GM12875 (cell line): Measurements from ENCODE around the gene SEC14L5.

Experiments used
- H3K4me3 ChIP-seq: one replicate; pipeline ENCODE4 v1.5.1; 2011; ENCODE audit warnings: low read depth, low read length, control low read depth
- TF ChIP-seq, protein P1 (sequence below): IDR thresholded peaks from 2 replicates; pipeline ENCODE4 v1.5.1; 2011; ENCODE audit warnings: low read depth, mild to moderate bottlenecking, control low read depth, inconsistent platforms, low read length, moderate library complexity, borderline replicate concordance; ENCODE audit not compliant: insufficient read depth

Gene SEC14L5

GRCh38 chr16:4979736-4980660 is 21.9 kb downstream of the SEC14L5 start:
- TF ChIP-seq, protein P1, sequence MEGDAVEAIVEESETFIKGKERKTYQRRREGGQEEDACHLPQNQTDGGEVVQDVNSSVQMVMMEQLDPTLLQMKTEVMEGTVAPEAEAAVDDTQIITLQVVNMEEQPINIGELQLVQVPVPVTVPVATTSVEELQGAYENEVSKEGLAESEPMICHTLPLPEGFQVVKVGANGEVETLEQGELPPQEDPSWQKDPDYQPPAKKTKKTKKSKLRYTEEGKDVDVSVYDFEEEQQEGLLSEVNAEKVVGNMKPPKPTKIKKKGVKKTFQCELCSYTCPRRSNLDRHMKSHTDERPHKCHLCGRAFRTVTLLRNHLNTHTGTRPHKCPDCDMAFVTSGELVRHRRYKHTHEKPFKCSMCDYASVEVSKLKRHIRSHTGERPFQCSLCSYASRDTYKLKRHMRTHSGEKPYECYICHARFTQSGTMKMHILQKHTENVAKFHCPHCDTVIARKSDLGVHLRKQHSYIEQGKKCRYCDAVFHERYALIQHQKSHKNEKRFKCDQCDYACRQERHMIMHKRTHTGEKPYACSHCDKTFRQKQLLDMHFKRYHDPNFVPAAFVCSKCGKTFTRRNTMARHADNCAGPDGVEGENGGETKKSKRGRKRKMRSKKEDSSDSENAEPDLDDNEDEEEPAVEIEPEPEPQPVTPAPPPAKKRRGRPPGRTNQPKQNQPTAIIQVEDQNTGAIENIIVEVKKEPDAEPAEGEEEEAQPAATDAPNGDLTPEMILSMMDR, result no peak
- no peak overlapping the region for H3K4me3 ChIP-seq

DNA sequence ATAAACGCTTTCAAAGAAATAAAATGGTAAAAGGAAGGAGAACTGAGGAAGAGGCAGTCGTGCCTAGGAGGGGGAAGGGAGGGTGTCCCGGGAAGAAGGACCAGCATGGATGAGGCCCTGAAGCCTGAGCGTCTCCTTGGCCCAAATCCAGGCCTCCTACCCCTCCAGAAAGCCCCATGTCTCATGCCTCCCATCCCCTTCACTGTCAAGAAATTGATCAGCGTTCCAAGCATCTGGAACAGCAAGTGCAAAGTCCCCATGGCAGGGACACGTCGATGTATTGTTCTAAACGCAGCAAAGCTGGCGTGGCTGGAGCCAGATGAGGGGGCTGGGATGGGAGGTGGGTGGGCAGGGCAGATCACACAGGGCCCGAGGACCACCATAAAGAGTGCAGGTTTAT is 22.6 kb downstream of the SEC14L5 start:
- TF ChIP-seq, protein P1, result no peak
- no peak overlapping the region for H3K4me3 ChIP-seq

- TF ChIP-seq, protein P1, result no peak
- no peak overlapping the region for H3K4me3 ChIP-seq
These were observed 23.3 kb downstream of the SEC14L5 start for GRCh38 chr16:4981473-4981872.

DNA sequence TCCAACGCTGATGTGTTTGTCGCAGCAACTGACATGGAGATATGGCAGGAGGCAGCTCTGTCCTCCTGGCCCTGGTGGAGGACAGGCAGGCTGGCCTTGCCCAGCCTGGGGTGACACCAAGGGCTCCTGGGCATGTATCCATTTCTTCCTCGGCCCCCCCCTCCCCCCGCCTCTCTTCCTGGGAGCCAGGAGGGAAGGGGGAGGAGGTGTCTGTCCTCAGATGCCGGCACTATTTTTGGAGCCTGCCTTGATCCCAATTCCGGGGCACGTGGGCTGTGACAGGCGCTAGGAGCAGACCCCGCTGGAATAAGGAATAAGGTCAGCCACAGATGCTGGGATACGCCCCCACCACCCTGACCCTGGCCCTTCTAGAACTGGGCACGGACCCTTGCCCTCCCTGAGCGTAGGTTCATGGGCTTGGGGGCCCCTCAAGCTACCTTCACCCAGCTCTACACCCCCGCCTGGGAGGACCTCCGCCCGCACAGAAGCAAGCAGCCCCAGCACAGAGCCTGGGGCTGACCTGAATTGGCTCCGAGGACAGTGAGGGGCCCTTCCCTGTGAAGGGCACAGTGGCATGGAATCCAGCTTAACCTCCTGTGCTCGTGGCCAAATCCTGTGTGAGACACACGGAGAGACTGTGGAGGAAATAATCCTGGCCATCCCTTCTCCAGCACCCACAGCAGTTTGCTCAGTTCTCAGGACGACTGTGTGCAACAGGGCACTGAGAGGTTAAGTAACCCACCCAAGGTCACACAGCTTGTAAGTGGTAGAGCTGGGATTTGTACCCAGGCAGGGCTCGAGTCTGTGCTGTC is 24.1 kb downstream of the SEC14L5 start:
- TF ChIP-seq, protein P1, result no peak
- no peak overlapping the region for H3K4me3 ChIP-seq

- H3K4me3 ChIP-seq, result no peak overlapping the region
- TF ChIP-seq, protein P1, result no peak
These were observed 26.3 kb downstream of the SEC14L5 start for GRCh38 chr16:4984174-4984990.

GRCh38 chr16:4987250-4987579 is 29.1 kb downstream of the SEC14L5 start:
- no peak overlapping the region for H3K4me3 ChIP-seq

More at GRCh38 chr16:4987250-4987579, 29.1 kb downstream of the SEC14L5 start:
- TF ChIP-seq, protein P1, result no peak
